Measurements from ENCODE around the gene TTC27. TPM values are rescaled to one million over a fixed set of nuclear protein-coding genes. Genes with fewer than 3 reads are reported as not detected.
"Not testable (repeated sequence)": the region's sequence is repeated elsewhere in the genome, so short reads cannot be mapped to it uniquely, and the experiment has no call there.

Gene TTC27
- total and polyA plus RNA-seq, 3 experiments from 2014 or later = 22.1 to 41.7 (median 40.9) TPM

DNA sequence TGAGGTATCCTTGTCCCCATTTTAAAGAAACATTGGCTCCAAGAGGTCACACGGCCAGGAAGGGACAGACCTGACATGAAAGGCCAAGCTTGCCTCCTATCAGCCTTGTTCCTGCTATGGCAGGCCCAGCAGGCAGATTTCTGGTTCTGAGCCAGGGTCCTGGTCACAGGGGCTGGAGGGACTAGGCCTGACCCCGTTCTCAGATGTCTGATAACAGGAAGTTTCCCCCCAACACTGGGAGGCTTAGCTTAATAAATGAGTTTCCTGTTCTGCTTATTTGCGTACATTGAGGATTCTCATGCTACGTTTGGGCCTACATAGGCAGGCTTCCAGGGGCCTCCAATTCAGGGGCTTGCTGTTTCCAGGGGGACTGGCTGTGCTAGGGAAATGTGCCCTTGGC lies 211.1 kb downstream of the TTC27 start:
- peaks cover 0 to 2% (median 0%) of the 10 kb centered on the region in 3 donors for H3K36me3 Mint-ChIP-seq

DNA sequence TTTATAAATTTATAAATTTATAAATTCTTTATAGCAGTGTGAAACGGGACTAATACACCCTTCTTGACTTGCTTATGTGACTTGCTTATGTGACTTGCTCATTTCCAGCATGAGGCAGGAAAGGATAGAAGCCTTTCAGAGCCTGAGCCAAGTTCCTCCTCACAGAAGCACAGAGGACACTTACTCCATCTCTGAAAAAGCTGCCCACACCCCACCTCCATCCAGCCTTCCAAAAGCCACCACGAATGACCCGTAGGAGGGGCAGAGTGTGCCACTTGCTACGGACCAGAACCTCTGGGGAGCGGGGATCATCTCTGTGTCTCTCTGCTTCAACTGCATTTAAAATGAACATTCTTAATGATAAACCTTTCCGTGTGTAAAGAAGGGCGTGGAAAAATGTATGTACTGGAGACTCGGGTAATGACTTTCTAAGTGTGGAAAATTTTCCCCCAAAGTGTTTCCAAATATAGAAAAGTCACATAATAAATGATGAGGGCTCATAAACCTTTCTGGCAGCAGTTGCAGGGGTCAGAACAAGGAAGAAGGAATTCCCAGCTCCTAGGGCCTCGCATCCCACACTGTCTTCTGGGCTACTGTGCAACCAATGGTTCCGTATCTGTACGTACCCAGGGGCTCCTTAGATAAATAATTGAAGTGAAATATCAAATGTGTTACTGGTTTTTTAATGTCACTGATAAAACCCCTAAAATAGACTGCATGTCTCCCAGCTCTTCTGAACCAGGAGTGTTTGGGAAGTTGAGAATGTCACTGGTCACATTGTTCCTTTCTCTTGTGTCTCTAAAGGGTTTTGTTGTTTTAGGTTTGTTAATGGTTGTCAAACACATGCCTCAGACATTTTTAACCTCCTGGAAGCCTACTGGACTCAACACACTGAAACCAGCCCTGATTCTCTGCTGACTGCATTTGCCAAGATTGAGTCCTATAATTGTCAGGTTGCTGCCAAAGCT lies 214.4 kb downstream of the TTC27 start:
- peak overlapping the region in 1 of 8 donors; percentile 18 for H3K27ac Mint-ChIP-seq
- H3K4me1 Mint-ChIP-seq = no peaks in the 10 kb centered on the region
- H3K27ac ChIP-seq (ENCODE audit: low read depth, low read length) = no peak overlapping the region
- H3K4me3 Mint-ChIP-seq = peak overlapping the region in 1 of 7 donors; percentile 40
- no peaks in the 10 kb centered on the region for H3K27me3 Mint-ChIP-seq
- CTCF ChIA-PET = no interaction called here
- no peaks in the 10 kb centered on the region for H3K36me3 ChIP-seq (ENCODE audit: insufficient read depth, low read length)
- H3K36me3 Mint-ChIP-seq = no peaks in the 10 kb centered on the region
- H3K4me1 ChIP-seq (ENCODE audit: insufficient read depth, low read length) = no peaks in the 10 kb centered on the region
- H3K4me3 ChIP-seq (ENCODE audit: low read length) = no peak overlapping the region
- POLR2A ChIA-PET = no interaction called here
- H3K9me3 ChIP-seq (ENCODE audit: low read length) = no peaks in the 10 kb centered on the region
- H3K27me3 ChIP-seq (ENCODE audit: insufficient read depth, low read length, poor library complexity, severe bottlenecking) = no peaks in the 10 kb centered on the region
- H3K9me3 Mint-ChIP-seq = no peaks in the 10 kb centered on the region
- no peak for DNase-seq

More for the DNA sequence above, 211.1 kb downstream of the TTC27 start:
- Histone ChIP-seq H3K9me3 (ENCODE audit: low read length) (no peaks in the 10 kb centered on the region), H3K36me3 (ENCODE audit: insufficient read depth, low read length) (no peaks in the 10 kb centered on the region), H3K27me3 (ENCODE audit: insufficient read depth, low read length, poor library complexity, severe bottlenecking) (no peaks in the 10 kb centered on the region), H3K4me3 (ENCODE audit: low read length) (no peak overlapping the region), H3K4me1 (ENCODE audit: insufficient read depth, low read length) (no peaks in the 10 kb centered on the region), H3K27ac (ENCODE audit: low read depth, low read length) (no peak overlapping the region)
- peaks cover 0 to 12% (median 5%) of the 10 kb centered on the region in 3 donors for H3K4me1 Mint-ChIP-seq
- DNase-seq = no peak
- H3K9me3 Mint-ChIP-seq = peaks cover 0 to 3% (median 0%) of the 10 kb centered on the region in 5 donors
- CTCF ChIA-PET = no interaction called here
- no peaks in the 10 kb centered on the region for H3K27me3 Mint-ChIP-seq
- H3K4me3 Mint-ChIP-seq = no peak overlapping the region
- POLR2A ChIA-PET = no interaction called here
- no peak overlapping the region for H3K27ac Mint-ChIP-seq

DNA sequence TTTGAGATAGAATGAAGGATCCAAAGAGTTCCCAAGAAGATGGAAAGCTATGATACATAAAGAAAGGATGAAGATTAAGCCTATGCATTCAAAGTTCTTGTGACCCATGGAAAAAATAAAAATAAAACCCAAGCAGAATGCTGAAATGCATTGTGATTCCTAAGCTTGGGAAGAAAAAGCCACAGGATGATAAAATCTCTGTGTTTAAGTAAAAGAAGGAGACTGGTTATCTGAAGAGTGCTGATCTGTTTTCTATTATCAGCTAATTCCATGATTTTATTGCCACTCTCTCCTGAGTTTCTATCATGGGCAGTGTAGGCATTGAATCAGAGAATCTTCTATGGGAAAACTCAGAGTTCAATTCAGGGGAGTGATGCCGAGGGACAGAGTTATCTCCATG lies 215.8 kb downstream of the TTC27 start:
- Mint-ChIP-seq H3K27ac (no peak overlapping the region), H3K36me3 (no peaks in the 10 kb centered on the region), H3K9me3 (no peaks in the 10 kb centered on the region), H3K4me3 (no peak overlapping the region), H3K27me3 (peaks cover 4 to 6% of the 10 kb centered on the region in 2 donors), H3K4me1 (no peaks in the 10 kb centered on the region)
- Histone ChIP-seq H3K27ac (ENCODE audit: low read depth, low read length) (no peak overlapping the region), H3K4me1 (ENCODE audit: insufficient read depth, low read length) (no peaks in the 10 kb centered on the region), H3K27me3 (ENCODE audit: insufficient read depth, low read length, poor library complexity, severe bottlenecking) (no peaks in the 10 kb centered on the region), H3K36me3 (ENCODE audit: insufficient read depth, low read length) (no peaks in the 10 kb centered on the region), H3K4me3 (ENCODE audit: low read length) (no peak overlapping the region), H3K9me3 (ENCODE audit: low read length) (no peaks in the 10 kb centered on the region)
- no peak for DNase-seq
- ChIA-PET CTCF (no interaction called here), POLR2A (no interaction called here)

DNA sequence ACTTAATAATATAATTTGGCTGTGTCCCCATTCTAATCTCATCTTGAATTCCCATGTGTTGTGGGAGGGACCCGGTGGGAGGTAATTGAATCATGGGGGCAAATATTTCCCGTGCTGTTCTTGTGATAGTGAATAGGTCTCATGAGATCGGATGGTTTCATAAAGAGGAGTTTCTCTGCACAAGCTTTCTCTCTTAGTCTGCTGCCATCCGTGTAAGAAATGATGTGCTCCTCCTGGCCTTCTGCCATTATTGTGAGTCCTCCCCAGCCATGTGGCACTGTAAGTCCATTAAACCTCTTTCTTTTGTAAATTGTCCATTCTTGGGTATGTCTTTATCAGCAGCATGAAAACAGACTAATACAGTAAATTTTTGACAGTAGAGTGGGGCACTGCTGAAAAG lies 216.4 kb downstream of the TTC27 start:
- no peaks in the 10 kb centered on the region for H3K9me3 ChIP-seq (ENCODE audit: low read length)
- no peak overlapping the region for H3K4me3 ChIP-seq (ENCODE audit: low read length)
- Mint-ChIP-seq H3K4me1 (no peaks in the 10 kb centered on the region), H3K9me3 (no peaks in the 10 kb centered on the region), H3K36me3 (no peaks in the 10 kb centered on the region), H3K27ac (no peak overlapping the region), H3K27me3 (peaks cover 4 to 6% of the 10 kb centered on the region in 2 donors), H3K4me3 (no peak overlapping the region)
- H3K36me3 ChIP-seq (ENCODE audit: insufficient read depth, low read length) = no peaks in the 10 kb centered on the region
- DNase-seq = no peak
- CTCF ChIA-PET = no interaction called here
- POLR2A ChIA-PET = no interaction called here
- no peaks in the 10 kb centered on the region for H3K4me1 ChIP-seq (ENCODE audit: insufficient read depth, low read length)
- H3K27me3 ChIP-seq (ENCODE audit: insufficient read depth, low read length, poor library complexity, severe bottlenecking) = no peaks in the 10 kb centered on the region
- H3K27ac ChIP-seq (ENCODE audit: low read depth, low read length) = no peak overlapping the region

DNA sequence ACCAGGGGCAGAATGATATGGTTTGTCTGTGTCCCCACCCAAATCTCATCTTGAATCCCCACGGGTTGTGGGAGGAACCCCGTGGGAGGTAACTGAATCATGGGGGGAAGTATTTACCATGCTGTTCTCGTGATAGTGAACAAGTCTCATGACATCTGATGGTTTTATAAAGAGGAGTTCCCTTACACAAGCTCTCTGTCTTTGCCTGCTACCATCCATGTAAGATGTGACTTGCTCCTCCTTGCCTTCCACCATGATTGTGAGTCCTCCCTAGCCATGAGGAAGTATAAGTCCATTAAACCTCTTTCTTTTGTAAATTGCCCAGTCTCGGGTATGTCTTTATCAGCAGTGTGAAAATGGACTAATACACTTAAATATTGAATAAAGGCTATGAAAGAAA lies 218.4 kb downstream of the TTC27 start:
- H3K27ac Mint-ChIP-seq; H3K27me3 ChIP-seq (ENCODE audit: insufficient read depth, low read length, poor library complexity, severe bottlenecking); H3K9me3 Mint-ChIP-seq; H3K4me1 Mint-ChIP-seq; H3K4me3 ChIP-seq (ENCODE audit: low read length); CTCF ChIA-PET; POLR2A ChIA-PET; H3K27ac ChIP-seq (ENCODE audit: low read depth, low read length); H3K4me3 Mint-ChIP-seq; H3K4me1 ChIP-seq (ENCODE audit: insufficient read depth, low read length); DNase-seq; H3K27me3 Mint-ChIP-seq; H3K36me3 ChIP-seq (ENCODE audit: insufficient read depth, low read length); H3K36me3 Mint-ChIP-seq; H3K9me3 ChIP-seq (ENCODE audit: low read length): not testable (repeated sequence)

DNA sequence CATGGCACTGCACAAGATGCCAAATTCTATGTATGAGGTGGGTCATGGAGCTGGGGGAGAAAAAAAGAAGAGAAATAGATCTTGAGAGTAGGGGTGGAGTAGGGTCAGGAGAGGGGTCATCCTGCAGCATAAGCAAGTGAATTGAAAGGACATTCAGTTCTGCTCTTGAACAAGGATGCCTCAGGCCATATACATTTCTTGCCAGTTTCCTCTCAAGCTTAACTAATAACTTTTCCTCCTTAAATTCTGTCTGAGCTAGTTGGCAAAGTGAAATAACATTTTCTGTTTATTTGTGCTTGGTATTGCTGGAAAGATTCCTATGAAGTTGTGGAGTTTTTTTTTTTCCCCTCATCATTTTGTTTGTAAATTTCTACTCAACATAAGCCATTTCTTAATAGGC lies 219.9 kb downstream of the TTC27 start:
- Mint-ChIP-seq H3K4me1 (no peaks in the 10 kb centered on the region), H3K27ac (no peak overlapping the region), H3K36me3 (no peaks in the 10 kb centered on the region), H3K4me3 (no peak overlapping the region), H3K27me3 (peaks cover 6% of the 10 kb centered on the region in 2 donors), H3K9me3 (no peaks in the 10 kb centered on the region)
- ChIA-PET POLR2A (no interaction called here), CTCF (no interaction called here)
- no peak for DNase-seq
- no peaks in the 10 kb centered on the region for H3K27me3 ChIP-seq (ENCODE audit: insufficient read depth, low read length, poor library complexity, severe bottlenecking)
- H3K36me3 ChIP-seq (ENCODE audit: insufficient read depth, low read length) = no peaks in the 10 kb centered on the region
- H3K9me3 ChIP-seq (ENCODE audit: low read length) = no peaks in the 10 kb centered on the region
- H3K4me3 ChIP-seq (ENCODE audit: low read length) = no peak overlapping the region
- H3K4me1 ChIP-seq (ENCODE audit: insufficient read depth, low read length) = no peaks in the 10 kb centered on the region
- H3K27ac ChIP-seq (ENCODE audit: low read depth, low read length) = no peak overlapping the region

DNA sequence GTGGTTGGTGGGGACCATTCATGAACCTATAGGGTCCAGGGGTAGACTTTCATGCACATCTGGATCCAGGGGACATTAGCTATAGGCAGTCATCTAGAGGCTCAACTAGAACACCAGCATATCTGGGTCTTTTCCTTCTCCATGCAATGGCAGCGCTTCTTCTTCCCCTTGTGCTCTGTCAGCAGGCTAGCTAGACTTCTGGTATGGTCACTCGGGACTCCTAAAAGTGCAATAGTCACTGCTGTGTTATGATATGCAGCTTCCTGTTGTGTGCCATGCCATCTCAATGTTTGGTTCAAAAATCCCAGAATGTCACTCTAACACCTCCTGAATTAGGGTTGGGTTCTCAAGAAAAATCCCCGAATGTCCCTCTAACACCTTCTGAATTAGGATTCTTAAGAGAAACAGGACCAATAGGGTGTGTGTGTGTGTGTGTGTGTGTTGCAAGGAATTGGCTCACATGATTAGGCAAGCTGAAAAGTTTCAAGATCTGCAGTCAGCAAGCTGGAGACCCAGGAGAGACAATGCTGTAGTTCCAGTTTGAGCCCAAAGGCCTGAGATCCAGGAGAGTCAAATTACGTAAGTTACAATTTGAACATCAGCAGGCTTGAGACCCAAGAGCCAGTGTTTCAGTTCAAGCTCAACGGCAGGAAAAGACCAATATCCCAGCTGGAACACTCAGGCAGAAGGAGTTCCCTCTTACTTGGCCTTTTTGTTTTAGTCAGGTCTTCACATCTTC lies 221.8 kb downstream of the TTC27 start:
- no peaks in the 10 kb centered on the region for H3K9me3 Mint-ChIP-seq
- no peak overlapping the region for H3K27ac Mint-ChIP-seq
- CTCF ChIA-PET = no interaction called here
- Histone ChIP-seq H3K9me3 (ENCODE audit: low read length) (no peaks in the 10 kb centered on the region), H3K27ac (ENCODE audit: low read depth, low read length) (no peak overlapping the region), H3K4me3 (ENCODE audit: low read length) (no peak overlapping the region), H3K4me1 (ENCODE audit: insufficient read depth, low read length) (no peaks in the 10 kb centered on the region), H3K27me3 (ENCODE audit: insufficient read depth, low read length, poor library complexity, severe bottlenecking) (no peaks in the 10 kb centered on the region), H3K36me3 (ENCODE audit: insufficient read depth, low read length) (no peaks in the 10 kb centered on the region)
- no peak overlapping the region for H3K4me3 Mint-ChIP-seq
- H3K27me3 Mint-ChIP-seq = peaks cover 6 to 16% of the 10 kb centered on the region in 2 donors
- no peaks in the 10 kb centered on the region for H3K4me1 Mint-ChIP-seq
- H3K36me3 Mint-ChIP-seq = no peaks in the 10 kb centered on the region
- POLR2A ChIA-PET = no interaction called here
- DNase-seq = no peak

DNA sequence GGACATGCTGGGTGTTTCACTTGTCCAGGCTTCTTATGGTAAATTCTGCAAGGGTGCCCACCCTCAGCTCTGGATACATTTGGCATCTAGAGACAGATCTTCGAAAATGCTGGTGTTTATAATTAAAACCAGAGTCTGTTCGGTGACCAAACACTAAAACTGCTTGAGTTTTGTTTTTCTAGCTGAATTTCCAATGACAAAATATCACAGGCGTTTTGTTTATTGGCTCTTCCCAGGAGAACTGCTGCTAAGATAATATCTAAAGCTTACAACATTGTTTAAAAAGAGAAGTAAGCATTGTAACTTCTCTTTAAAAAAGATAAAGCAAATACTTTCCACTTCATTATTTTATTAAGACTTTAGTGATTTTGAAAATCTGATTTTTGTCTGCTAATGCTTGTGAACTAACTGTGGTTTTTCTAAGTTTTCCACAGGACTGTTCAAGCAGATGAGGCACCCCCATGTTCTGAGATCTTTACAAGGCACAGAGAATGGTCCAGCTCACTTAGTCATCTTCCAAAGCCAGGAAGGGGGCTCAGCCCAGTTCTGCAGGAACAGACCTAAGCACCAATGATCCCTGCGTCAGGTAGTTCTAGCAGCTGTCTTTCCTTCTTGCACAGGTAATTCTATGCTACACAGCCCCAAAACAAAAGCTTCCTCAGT lies 224.1 kb downstream of the TTC27 start:
- no peaks in the 10 kb centered on the region for H3K4me1 ChIP-seq (ENCODE audit: insufficient read depth, low read length)
- no peak overlapping the region for H3K27ac ChIP-seq (ENCODE audit: low read depth, low read length)
- no peaks in the 10 kb centered on the region for H3K9me3 Mint-ChIP-seq
- no peaks in the 10 kb centered on the region for H3K4me1 Mint-ChIP-seq
- H3K27me3 ChIP-seq (ENCODE audit: insufficient read depth, low read length, poor library complexity, severe bottlenecking) = no peaks in the 10 kb centered on the region
- CTCF ChIA-PET = no interaction called here
- POLR2A ChIA-PET = no interaction called here
- peaks cover 13 to 34% of the 10 kb centered on the region in 2 donors for H3K27me3 Mint-ChIP-seq
- no peaks in the 10 kb centered on the region for H3K36me3 ChIP-seq (ENCODE audit: insufficient read depth, low read length)
- H3K36me3 Mint-ChIP-seq = no peaks in the 10 kb centered on the region
- DNase-seq = no peak
- no peak overlapping the region for H3K27ac Mint-ChIP-seq
- no peak overlapping the region for H3K4me3 ChIP-seq (ENCODE audit: low read length)
- H3K4me3 Mint-ChIP-seq = no peak overlapping the region
- no peaks in the 10 kb centered on the region for H3K9me3 ChIP-seq (ENCODE audit: low read length)

Data from CD8-positive, alpha-beta memory T cell (primary cell).